Endothelial cell of umbilical vein (primary cell): ENCODE results near the gene BEND5. TPM values are rescaled to one million over a fixed set of nuclear protein-coding genes. Genes with fewer than 3 reads are reported as not detected.

Experiments
- BruUV-seq: library from RNA; stranded (reverse); fragments of 400-500 nt; replicated peaks from 2 replicates; lab custom pipeline; 2021; lab: Mats Ljungman, UMichigan
- CTCF ChIA-PET: fragments of 300-600, 350-600 bp; sonication (Branson Sonifier 250); formaldehyde crosslinking; loops from one replicate; lab custom pipeline; 2021; ENCODE audit warnings: antibody characterized with exemption, inconsistent platforms; lab: Charles Lee
- POLR2A ChIA-PET: fragments of 300-600, 350-600 bp; sonication (Branson Sonifier 250); formaldehyde crosslinking; loops from one replicate; lab custom pipeline; 2021; ENCODE audit warnings: antibody characterized with exemption, inconsistent platforms; lab: Charles Lee
- DNase-seq: peaks from one replicate; pipeline ENCODE4 v3.0.0-alpha.2; 2011; ENCODE audit warnings: low read depth, low spot score
- FAIRE-seq: peaks from 2 replicates; lab custom pipeline; 2011; peaks lifted over from hg19 to GRCh38; lab: Jason Lieb, UNC
- H2AFZ ChIP-seq: 2 replicates; pipeline ENCODE4 v1.6.0; 2012; ENCODE audit warnings: low read depth, low read length, control low read depth, inconsistent platforms
- H3K27ac ChIP-seq: 2 replicates; pipeline ENCODE4 v1.5.1; 2011; ENCODE audit warnings: low read depth, mild to moderate bottlenecking, control low read depth, low read length, moderate library complexity; ENCODE audit not compliant: insufficient read depth
- H3K27me3 ChIP-seq, 2 experiments: 2 replicates each; pipeline versions ENCODE4 v1.6.0 to v1.6.1; 2011; ENCODE audit warnings: low read length in 2 of 2, mixed read lengths in 1 of 2; ENCODE audit not compliant: control insufficient read depth in 2 of 2, insufficient read depth in 2 of 2
- H3K36me3 ChIP-seq, 2 experiments: 2 replicates in 1 of 2; 3 replicates in 1 of 2; pipeline ENCODE4 v1.5.1; 2011; ENCODE audit warnings: low read length in 2 of 2, mild to moderate bottlenecking in 1 of 2, moderate library complexity in 1 of 2; ENCODE audit not compliant: control insufficient read depth in 2 of 2, insufficient read depth in 2 of 2; ENCODE audit errors: extremely low read depth in 1 of 2
- H3K4me1 ChIP-seq: 3 replicates; pipeline ENCODE4 v1.5.1; 2011; ENCODE audit warnings: mild to moderate bottlenecking, low read length; ENCODE audit not compliant: control insufficient read depth, insufficient read depth; ENCODE audit errors: extremely low read depth
- H3K4me2 ChIP-seq: 2 replicates; pipeline ENCODE4 v1.6.1; 2011; ENCODE audit warnings: low read length, control low read depth, mixed read lengths; ENCODE audit not compliant: insufficient read depth
- H3K4me3 ChIP-seq, 3 experiments: fragments of 200-600 bp in 1 of 3; sonication (generic), shearing (Covaris generic) in 1 of 3; replicated peaks in 1 of 3; 2 replicates each; pipeline ENCODE4 v1.5.1; 2011 to 2016; ENCODE audit warnings: control low read depth in 3 of 3, low read length in 3 of 3, mild to moderate bottlenecking in 2 of 3, inconsistent platforms in 1 of 3, low read depth in 1 of 3, moderate library complexity in 1 of 3; ENCODE audit not compliant: insufficient read depth in 1 of 3
- H3K79me2 ChIP-seq: 2 replicates; pipeline ENCODE4 v1.6.0; 2012; ENCODE audit warnings: low read length, inconsistent platforms; ENCODE audit not compliant: control insufficient read depth, insufficient read depth
- H3K9ac ChIP-seq: replicated peaks from 2 replicates; pipeline ENCODE3; 2011; ENCODE audit warnings: low read length, control low read depth; ENCODE audit not compliant: insufficient read depth; ENCODE audit errors: extremely low read depth
- H3K9me1 ChIP-seq: replicated peaks from 3 replicates; pipeline ENCODE4 v1.6.0; 2011; ENCODE audit warnings: mild to moderate bottlenecking, low read length; ENCODE audit not compliant: control insufficient read depth, insufficient read depth; ENCODE audit errors: extremely low read depth
- H3K9me3 ChIP-seq: replicated peaks from 2 replicates; pipeline ENCODE4 v1.5.1; 2012; ENCODE audit warnings: low read length, inconsistent platforms; ENCODE audit not compliant: control insufficient read depth, insufficient read depth
- H4K20me1 ChIP-seq: replicated peaks from 2 replicates; pipeline ENCODE3; 2011; ENCODE audit warnings: mild to moderate bottlenecking, low read length; ENCODE audit not compliant: control insufficient read depth, insufficient read depth; ENCODE audit errors: extremely low read depth
- EZH2 ChIP-seq: IDR thresholded peaks from 2 replicates; pipeline ENCODE4 v1.6.1; 2012; ENCODE audit warnings: borderline replicate concordance, low read depth, mild to moderate bottlenecking, moderate library complexity, low read length, inconsistent platforms; ENCODE audit not compliant: severe bottlenecking
- FOS ChIP-seq: IDR thresholded peaks from 2 replicates; pipeline ENCODE4 v1.6.1; 2011; ENCODE audit warnings: mild to moderate bottlenecking, low read length, moderate library complexity, borderline replicate concordance; ENCODE audit not compliant: insufficient read depth
- GATA2 ChIP-seq: IDR thresholded peaks from 2 replicates; pipeline ENCODE4 v1.7.0; 2011; ENCODE audit warnings: low read depth, mild to moderate bottlenecking, moderate library complexity, mixed read lengths, low read length; ENCODE audit not compliant: insufficient read length, insufficient read depth
- JUN ChIP-seq: IDR thresholded peaks from 2 replicates; pipeline ENCODE4 v1.6.1; 2011; ENCODE audit warnings: borderline replicate concordance, low read depth; ENCODE audit not compliant: insufficient read length, insufficient read depth
- MYC ChIP-seq: IDR thresholded peaks from one replicate; pipeline ENCODE4 v1.6.1; 2011; ENCODE audit warnings: mild to moderate bottlenecking, low read depth, low read length
- POLR2A ChIP-seq: IDR thresholded peaks from 2 replicates; pipeline ENCODE4 v1.6.1; 2012; ENCODE audit warnings: low read depth, mild to moderate bottlenecking, control low read depth, low read length
- POLR2AphosphoS5 ChIP-seq: IDR thresholded peaks from 2 replicates; pipeline ENCODE4 v1.6.1; 2012; ENCODE audit warnings: low read depth, mild to moderate bottlenecking, control low read depth, low read length, moderate library complexity; ENCODE audit not compliant: insufficient read depth
- dilution Hi-C: fragments of 300-500 bp; cut with MboI; formaldehyde crosslinking; loops from one replicate; pipeline ENCODE4 v1.15.0; 2019; ENCODE audit warnings: low sequenced_read_pairs; ENCODE audit not compliant: extremely low pct_ligation_motif_present
- intact Hi-C: fragments of 100-400 bp; cut with micrococcal nuclease; formaldehyde crosslinking; loops from one replicate; pipeline ENCODE4 v1.10.0; 2022
- polyA plus RNA-seq, 4 experiments: library from polyadenylated mRNA; depleted of rRNA in 3 of 4; stranded (reverse) in 3 of 4; unstranded in 1 of 4; fragments of >200 nt; gene quantifications; 2 replicates each; pipeline versions ENCODE4 v1.2.1 to v1.2.3, GENCODE V29; 2011 to 2012; ENCODE audit warnings: missing spikeins in 1 of 4
- total RNA-seq: library from RNA; stranded (reverse); gene quantifications from 2 replicates; pipeline ENCODE4 v1.2.3, GENCODE V29; 2021
- TF ChIP-seq, protein P1 (sequence below), 2 donors: IDR thresholded peaks; 1 replicate in 1 of 2; 2 replicates in 1 of 2; pipeline ENCODE4 v1.5.1; 2011; ENCODE audit warnings: low read length in 2 of 2, mild to moderate bottlenecking in 2 of 2, moderate library complexity in 2 of 2, control low read depth in 1 of 2, inconsistent platforms in 1 of 2, low read depth in 1 of 2; ENCODE audit not compliant: insufficient read depth in 1 of 2; ENCODE audit errors: extremely low read depth in 1 of 2
- TF ChIP-seq, protein P2 (sequence below): IDR thresholded peaks from 2 replicates; pipeline ENCODE4 v1.6.1; 2011; ENCODE audit not compliant: insufficient read depth, insufficient read length

Gene BEND5
- total and polyA plus RNA-seq, 2 donors (not counting 3 experiments of a cell fraction or from before 2014, with no cell fraction given) = not detected

DNA sequence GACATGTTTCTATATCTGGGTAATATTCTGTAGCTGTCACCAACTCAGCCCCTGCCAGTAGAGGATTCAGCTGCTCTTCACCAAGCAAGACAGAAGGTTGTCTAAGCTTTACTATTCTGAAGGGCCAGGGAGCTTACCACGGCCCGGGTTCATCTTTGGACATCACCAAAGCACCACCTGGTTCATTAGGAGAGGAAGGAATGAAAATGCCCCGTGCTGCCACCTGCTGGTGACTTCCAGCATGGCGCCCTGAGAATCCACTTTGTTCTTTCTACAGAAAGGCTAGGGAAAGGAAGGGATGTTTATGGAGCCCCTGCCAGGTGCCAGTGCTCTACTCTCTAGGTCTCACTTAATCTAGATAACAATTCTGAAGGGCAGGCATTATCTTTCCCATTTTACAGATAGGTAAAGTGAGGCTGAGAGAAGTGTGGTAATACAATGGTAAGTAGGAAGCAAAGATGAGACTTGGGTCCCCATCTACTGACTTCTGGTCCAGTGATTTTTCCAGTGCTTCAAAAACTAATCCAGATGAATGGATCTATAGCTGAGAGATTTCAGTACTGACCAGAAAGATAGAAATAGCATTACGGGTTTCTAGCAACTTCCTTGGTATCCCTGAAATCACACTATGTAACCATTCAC lies 79.5 kb downstream of the BEND5 start:
- ChIA-PET CTCF (interaction anchor here (1.5 kb wide), 1 partner anchor 588 kb away, joined by 6 read pairs; no protein-coding TSS in a partner anchor), POLR2A (no interaction called here)
- Histone ChIP-seq H3K27ac (no peak overlapping the region), H3K9me3 (no peaks in the 10 kb centered on the region), H3K27me3 (no peaks in the 10 kb centered on the region), H3K4me2 (no peak overlapping the region), H4K20me1 (no peaks in the 10 kb centered on the region), H3K4me1 (no peaks in the 10 kb centered on the region), H3K9ac (no peak overlapping the region), H3K4me3 (no peak overlapping the region), H3K79me2 (no peaks in the 10 kb centered on the region), H3K9me1 (no peaks in the 10 kb centered on the region), H3K36me3 (no peaks in the 10 kb centered on the region), H2AFZ (no peak overlapping the region)
- intact Hi-C loops = loop anchor here (1.0 to 10.0 kb wide), 3 partner anchors 124 to 592 kb away; no protein-coding TSS in a partner anchor
- no TSS peak for BruUV-seq
- TF ChIP-seq, protein P1, sequence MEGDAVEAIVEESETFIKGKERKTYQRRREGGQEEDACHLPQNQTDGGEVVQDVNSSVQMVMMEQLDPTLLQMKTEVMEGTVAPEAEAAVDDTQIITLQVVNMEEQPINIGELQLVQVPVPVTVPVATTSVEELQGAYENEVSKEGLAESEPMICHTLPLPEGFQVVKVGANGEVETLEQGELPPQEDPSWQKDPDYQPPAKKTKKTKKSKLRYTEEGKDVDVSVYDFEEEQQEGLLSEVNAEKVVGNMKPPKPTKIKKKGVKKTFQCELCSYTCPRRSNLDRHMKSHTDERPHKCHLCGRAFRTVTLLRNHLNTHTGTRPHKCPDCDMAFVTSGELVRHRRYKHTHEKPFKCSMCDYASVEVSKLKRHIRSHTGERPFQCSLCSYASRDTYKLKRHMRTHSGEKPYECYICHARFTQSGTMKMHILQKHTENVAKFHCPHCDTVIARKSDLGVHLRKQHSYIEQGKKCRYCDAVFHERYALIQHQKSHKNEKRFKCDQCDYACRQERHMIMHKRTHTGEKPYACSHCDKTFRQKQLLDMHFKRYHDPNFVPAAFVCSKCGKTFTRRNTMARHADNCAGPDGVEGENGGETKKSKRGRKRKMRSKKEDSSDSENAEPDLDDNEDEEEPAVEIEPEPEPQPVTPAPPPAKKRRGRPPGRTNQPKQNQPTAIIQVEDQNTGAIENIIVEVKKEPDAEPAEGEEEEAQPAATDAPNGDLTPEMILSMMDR (IDR thresholded peaks at IDR 0.05; ENCODE audit: extremely low read depth in 1 of 2, insufficient read depth in 1 of 2, low read depth in 1 of 2, low read length in 2 of 2) = peak; percentile 81 to 84
- no peak for TF ChIP-seq POLR2AphosphoS5
- DNase-seq = peak; percentile 29
- dilution Hi-C loops = no loop called here
- no peak for FAIRE-seq

DNA sequence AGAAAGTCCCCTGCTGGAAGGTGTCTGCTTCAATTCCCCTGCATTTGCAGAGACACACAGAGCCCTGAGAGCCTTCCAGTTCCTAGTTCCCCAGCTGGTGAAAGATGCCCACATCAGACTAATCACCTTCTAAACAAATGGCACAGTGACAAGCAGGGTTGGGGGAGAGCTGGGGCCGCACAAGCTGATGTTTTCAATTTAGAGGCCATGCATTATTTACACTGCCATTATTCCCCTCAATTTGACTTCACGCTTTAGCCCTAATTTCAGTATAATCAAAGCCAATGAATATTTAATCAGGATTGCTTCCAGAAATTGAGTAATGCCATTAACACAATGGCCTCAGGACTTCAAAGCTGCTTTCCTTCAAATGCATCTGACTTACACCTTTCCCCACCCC lies 81.5 kb downstream of the BEND5 start:
- ChIA-PET CTCF (interaction anchor here (2.1 kb wide), 1 partner anchor 18 kb away, joined by 7 read pairs; no protein-coding TSS in a partner anchor), POLR2A (no interaction called here)
- TF ChIP-seq GATA2 (no peak), JUN (no peak), FOS (no peak), POLR2A (no peak), POLR2AphosphoS5 (no peak), EZH2 (no peak), MYC (no peak)
- TF ChIP-seq, protein P1 (IDR thresholded peaks at IDR 0.05; ENCODE audit: extremely low read depth in 1 of 2, insufficient read depth in 1 of 2, low read depth in 1 of 2, low read length in 2 of 2) = no peak
- TF ChIP-seq, protein P2, sequence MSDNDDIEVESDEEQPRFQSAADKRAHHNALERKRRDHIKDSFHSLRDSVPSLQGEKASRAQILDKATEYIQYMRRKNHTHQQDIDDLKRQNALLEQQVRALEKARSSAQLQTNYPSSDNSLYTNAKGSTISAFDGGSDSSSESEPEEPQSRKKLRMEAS = no peak
- intact Hi-C loops (loop anchor here (5.0 to 10.0 kb wide), 2 partner anchors 143 to 590 kb away; no protein-coding TSS in a partner anchor), dilution Hi-C loops (no loop called here)
- H3K9ac ChIP-seq = no peak overlapping the region
- no peaks in the 10 kb centered on the region for H3K4me1 ChIP-seq
- no peak overlapping the region for H3K4me2 ChIP-seq
- H3K36me3 ChIP-seq = no peaks in the 10 kb centered on the region
- no peaks in the 10 kb centered on the region for H3K9me1 ChIP-seq
- H3K79me2 ChIP-seq = no peaks in the 10 kb centered on the region
- H3K27me3 ChIP-seq = no peaks in the 10 kb centered on the region
- no peaks in the 10 kb centered on the region for H3K9me3 ChIP-seq
- FAIRE-seq = no peak
- no TSS peak for BruUV-seq
- H4K20me1 ChIP-seq = no peaks in the 10 kb centered on the region
- no peak for DNase-seq
- no peak overlapping the region for H3K4me3 ChIP-seq
- H2AFZ ChIP-seq = no peak overlapping the region
- H3K27ac ChIP-seq = no peak overlapping the region
